GM21737 (cell line): ENCODE results near the gene DDAH1.
"Not testable (repeated sequence)": the region's sequence is repeated elsewhere in the genome, so short reads cannot be mapped to it uniquely, and the experiment has no call there.

Source experiments
- ATAC-seq: cut with Tn5 transposase; IDR thresholded peaks from one replicate; pipeline ENCODE4 v1.9.1; 2021; ENCODE audit warnings: mild to moderate bottlenecking, moderate library complexity; ENCODE audit not compliant: unreplicated experiment

DDAH1 gene

DNA sequence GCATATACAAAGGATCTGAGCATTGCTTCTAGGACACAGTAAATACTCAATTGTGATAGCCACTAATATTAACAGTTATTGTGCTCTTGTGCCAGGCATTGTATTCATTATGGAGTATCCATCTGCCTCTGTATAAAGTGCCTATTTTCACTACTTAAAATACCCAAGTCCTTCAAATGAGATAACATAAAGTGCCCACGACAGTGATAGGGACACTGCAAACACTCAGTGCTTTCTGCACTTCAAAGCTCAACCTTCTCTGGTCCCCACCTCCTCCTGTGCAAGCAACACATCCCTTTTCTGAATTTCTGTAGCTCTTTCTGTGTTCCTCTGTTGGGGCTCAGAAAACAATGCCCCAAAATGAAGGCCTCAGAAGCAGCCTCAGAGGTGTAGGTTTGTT is 6.6 kb upstream of the DDAH1 start:
- no peak for ATAC-seq

DNA sequence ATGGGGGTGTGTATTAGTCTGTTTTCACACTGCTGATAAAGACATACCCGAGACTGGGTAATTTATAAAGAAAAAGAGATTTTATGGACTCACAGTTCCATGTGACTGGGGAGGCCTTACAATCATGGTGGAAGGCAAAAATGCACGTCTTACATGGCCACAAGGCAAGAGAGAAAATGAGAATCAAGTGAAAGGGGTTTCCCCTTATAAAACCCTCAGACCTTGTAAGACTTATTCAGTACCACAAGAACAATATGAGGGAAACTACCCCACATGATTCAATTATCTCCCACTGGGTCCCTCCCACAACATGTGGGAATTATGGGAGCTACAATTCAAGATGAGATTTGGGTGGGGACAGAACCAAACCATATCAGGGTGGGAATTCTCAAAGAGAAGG is 5.2 kb upstream of the DDAH1 start:
- ATAC-seq: not testable (repeated sequence)

DNA sequence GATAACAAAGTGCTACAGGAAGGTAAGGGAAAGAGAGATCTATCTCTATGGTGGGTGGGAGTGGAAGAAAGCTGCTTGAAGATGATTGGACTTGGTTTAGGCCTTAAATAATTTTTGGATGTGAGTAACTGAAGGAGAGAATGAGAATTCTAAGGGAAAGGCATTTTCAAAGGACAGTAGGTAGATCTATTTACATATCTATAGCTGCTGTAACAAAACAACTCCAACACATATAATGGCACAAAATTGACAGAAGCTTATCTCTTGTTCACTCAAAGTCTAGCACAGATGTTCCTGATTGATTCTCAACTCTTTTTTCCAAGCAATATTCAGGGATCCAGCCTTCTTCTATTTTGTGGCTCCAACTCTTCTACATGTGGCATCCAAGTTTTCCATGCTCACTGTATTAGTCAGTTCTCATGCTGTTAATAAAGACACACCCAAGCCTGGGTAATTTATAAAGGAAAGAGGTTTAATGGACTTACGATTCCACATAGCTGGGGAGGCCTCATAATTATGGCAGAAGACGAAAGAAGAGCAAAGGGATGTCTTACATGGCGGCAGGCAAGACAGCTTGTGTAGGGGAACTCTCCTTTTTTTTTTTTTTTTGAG is 3.1 kb upstream of the DDAH1 start:
- no peak for ATAC-seq

DNA sequence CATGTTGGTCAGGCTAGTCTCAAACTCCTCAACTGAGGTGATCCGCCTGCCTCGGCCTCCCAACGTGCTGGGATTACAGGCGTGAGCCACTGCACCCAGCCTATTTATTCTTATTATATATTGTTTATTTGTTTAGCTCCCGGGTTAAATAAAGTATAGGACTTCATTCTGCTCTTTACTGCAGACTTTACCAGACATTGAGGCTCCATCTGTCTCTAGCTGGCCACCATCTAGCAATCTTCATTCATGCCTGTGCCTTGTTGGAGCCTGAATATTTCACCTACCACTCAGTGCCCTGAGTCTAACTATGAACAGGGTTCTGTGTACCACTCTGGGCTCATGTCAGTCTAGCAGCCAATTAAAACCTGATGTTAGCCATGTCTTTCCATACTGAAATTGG is 2.1 kb upstream of the DDAH1 start:
- ATAC-seq: no peak

DNA sequence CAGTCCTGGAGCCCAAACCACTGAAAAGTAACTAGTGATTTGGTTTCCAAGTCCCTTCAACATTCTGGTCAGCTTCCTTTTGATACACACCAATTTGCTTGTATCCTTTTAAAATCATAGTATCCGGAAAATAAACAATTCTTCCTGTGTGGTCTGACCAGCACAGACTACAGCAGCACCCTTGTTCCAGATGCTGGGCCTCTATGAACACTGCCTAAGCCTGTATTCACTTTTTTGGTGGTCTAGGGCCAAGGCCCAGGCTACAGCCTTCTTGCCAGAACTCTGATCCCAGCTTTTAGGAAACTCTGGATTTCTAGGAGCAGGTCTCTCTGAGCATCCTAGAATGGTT is 801 bp upstream of the DDAH1 start:
- no peak for ATAC-seq

DNA sequence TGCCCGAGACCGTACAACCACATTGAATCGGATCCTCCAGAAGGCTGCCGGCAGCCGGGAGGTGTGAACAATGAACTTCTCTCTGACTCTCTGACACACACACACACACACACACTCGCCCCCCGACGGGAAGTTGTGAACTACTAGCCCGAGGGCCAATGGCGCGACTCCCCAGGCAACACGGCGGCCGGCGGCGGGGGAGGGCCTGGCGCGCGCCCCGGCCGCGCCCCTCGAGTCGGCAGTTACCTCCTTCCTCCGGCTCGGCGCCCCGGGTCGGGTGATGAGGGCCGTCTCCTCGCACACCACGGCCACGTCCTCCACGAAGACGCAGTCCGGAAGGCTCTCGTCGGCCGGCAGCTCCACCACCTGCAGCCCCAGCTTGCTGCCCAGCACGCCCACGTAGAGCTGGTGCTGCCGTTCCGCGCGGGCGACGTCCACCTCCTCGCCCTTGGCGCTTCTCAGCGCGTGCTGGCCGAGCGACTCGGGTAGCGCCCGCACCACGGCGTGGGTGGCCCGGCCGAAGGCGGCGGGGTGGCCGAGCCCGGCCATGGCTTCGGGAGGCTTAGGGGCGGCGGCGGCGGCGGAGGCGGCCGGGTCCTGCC is 361 bp downstream of the DDAH1 start:
- no peak for ATAC-seq

DNA sequence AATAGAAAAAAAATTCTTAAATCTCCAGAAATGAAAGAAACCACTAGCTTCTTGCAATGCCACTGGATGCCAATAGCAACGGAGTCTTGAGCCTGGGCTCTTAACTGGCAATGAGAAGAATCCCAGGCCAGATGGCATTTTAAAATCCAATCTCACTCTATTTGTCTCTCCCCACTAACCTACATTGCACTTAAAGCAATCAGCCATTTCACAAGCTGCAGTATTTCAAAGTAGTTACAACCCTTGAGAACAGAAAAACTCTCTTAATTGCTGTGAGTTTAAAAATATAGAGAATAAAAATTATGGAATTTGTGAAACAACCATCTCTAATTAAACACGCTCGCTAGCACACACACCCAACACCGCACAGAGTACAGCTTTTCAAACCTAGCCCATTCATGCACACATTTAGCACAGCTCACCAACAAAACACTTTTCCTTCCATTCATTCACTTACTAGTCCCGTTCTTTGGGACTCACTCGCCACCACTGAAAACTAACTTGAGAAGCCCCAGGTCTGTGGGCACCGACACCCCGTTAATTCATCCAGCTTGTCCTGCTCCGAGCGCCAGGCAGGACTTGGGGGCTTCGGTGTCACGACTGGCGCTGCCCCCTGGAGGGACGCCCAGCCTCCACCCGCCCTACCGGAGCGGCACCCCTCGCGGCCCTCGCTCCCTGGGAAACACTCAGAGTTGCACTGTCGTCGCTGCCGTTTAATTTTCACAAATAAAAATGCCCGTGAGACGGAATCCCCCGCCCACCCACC is 1.0 kb downstream of the DDAH1 start:
- no peak for ATAC-seq

DNA sequence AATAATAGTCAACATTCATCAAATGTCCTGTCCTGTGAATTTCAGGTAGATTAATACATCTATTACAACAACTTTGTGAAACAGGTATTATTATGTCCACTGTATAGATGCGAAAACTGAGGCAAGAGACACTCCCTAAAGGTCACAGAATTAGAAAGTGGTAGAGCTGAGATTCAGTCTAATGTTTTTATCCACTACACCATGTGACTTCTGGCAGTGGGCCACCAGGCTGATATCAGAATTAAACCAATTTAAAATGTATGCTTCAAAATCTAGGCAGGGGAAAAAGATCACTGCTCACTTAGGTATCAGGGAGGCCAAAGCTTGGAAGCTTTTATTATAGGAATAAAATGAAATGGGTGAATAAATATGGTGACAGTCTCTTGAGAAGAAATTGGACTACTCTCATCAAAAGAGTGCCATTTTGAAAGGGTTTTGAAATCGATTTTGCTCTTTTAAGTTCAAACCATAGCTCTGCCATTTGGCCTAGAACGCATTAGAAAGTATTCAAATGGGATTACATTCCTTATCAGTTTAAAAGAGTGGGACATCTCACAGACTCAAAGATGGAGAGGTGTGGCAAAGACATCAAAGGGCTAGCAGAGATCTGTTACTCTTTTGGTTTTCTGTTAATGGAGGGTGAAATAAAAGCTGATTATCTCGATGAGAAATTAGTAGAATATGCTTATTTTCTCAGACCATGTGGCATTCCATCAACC is 1.9 kb downstream of the DDAH1 start:
- ATAC-seq: no peak

DNA sequence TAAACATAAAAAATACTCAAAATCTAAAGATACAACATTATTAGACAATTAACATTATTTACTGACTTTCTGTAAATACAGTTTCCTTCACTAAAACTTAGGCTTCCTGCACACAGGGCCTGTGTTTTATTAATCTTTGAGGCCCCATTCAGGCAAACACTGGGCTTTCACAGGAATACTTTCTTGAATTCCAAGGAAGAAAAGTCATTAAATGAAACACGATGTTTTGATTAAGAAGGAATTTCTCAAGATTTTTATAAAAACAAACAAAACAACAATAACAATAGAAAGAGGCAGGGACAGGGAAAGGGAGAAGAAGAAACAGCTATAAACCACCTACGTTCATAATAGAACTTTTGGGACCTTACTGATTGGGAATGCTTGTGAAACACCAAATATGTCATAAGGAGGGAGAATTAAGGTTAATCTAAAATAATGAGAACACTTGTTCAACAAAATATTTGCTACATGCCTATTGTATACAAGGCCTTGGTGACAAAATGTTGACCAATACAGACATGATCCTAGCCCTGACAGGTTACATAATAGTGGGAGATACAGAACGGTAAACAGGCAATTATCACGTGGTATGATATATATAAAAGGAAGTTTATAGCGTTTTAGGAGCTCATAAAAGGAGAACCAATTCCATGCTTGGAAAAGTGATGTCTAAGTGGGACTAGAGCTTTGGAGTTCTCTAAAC is 3.6 kb downstream of the DDAH1 start:
- ATAC-seq: no peak

DNA sequence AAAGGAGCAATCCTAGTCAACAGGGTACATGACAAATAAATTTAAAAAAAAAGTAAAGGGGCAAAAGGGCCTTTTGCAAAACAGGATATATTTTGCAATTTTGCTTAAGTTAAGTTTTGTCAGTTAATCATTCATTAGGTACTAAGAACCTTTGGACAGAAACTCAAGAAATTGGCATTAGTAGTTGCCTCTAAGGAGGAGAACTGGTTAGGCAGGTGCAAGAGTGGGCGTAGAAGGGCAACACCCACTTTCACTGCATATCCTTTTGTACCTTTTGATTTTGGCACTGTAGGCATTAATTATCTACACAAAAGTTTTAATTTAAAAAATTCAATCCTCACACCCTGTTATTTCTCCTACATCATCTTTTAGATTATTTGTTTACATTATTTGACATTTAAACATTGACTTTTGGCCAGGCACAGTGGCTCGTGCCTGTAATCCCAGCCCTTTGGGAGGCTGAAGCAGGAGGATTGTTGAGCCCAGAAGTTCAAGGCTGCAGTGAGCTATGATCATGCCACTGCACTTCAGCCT is 4.3 kb downstream of the DDAH1 start:
- ATAC-seq: no peak

DNA sequence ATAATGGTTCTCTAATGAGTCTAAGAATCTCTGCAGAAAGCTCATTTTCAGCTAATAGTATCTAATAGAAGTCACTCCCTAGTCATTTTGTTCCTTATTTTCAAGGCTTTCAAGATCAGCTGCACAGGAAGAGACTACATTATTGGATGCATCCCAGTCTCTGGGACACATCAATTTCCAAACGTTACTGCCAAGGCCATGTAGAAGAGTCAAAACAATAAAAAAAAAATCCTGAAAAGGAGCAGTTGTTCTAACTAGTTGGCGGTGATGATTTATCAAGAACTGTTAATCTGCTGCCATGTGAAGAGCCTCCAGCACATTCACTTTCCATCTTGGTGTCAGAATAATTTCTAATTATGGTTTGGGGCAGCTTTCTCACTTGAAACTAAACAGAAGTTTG is 5.7 kb downstream of the DDAH1 start:
- ATAC-seq: no peak

DNA sequence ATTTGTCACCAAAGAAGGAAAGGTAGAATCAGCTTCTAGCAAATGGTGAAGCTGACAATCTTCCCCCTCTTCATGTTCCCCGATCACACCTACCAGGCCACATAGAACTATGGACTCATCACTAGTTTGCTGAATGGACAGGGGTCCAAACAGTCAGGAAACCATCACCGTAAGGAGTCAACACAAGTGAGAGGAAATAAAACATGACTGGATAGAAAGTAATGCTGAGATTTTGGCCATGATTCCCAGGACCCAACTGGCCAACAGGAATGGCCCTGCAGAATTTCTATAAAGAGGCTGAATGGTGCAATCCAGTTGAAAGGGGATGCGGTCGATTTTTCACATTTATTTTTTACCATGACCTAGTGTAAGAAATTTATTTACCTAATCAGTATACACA is 10.7 kb downstream of the DDAH1 start:
- ATAC-seq: no peak

DNA sequence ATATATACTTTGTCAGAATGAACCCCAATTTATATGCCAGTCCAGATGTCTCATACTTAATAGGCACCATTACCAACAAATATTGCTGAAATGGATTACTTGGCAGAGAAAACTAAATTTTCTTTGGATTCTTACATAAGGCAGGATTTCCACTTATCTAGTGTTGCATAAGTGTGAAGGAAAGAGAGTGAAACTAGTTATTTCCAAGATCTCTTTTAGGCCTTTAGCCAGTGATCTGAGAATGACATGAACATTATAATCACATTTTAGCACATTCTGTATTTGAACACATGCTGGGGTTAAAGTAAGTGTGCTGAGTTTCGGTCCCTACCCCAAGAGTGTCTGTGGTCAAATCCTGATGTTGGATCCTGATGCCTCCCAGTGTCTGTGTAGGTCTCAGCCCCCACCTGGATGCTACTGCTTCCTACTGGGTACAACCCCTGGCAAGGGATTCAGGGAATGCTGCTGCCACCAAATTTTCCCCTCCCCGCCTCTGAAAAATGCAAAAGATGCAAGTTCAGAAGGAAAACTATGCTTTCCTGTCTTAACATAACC is 11.2 kb downstream of the DDAH1 start:
- ATAC-seq: no peak

DNA sequence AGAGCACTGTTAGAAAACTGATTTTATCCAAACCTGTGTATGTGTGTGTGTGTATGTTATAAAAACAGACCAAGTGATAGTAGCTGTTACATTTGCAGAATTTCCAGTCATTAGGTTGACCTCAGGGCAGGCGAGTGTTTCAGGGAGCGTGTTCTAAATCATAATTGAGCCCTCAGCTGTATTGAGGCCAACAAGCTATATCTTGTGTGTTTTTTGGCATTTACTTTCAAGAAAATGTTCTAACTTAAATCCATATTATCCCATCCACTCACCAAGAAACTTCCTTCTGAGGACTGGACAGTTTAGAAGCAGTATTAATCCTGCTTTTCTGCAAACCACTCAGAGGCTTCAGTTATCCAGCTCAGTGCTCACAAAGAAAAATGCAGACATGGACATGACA is 12.0 kb downstream of the DDAH1 start:
- ATAC-seq: no peak

DNA sequence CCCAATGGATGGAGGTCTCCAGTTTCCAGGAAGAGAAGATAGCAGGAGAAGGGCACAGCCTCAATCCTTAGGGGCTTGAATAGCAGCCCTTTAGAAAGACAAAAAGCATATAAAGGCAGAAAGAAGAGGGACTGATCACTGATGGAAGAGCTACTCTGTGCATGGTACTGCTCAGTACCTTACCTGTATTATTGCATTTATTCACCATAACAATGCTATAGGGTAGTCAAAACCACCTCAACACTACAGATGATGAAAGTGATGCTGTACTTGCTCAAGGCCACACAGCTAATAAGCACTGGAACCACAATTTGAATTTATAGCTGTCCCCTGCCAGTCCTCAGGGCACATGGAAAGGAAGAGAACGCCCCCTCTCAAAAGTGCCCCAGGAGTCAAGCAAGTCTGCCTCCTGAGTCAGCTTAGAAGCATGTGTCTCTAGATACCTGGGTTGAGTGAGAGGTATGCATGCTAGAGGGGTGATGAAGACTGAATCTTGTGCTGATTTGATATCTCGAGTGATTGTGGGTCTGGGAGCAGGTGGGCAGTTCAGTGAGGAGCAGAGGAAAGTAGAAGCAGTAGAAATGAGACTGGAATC is 13.6 kb downstream of the DDAH1 start:
- no peak for ATAC-seq

DNA sequence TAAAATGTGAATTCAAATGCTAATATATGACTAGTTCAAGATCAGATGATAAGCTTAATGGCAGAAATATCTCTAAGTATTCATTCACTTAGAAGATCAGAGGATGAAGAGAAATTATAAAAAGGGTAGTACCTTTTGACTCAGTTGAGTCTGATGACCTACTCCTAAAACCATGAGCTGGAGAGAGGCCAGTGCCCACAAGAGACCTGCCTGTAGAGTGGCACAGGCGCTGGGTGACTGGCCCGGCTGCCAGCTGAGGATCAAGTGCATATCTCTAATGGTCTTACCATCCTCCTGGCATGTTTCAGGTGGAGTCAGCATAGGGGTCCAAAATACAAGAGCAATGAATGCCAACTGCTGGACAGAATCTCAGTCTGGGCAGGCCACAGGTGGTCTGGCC is 14.1 kb downstream of the DDAH1 start:
- no peak for ATAC-seq

DNA sequence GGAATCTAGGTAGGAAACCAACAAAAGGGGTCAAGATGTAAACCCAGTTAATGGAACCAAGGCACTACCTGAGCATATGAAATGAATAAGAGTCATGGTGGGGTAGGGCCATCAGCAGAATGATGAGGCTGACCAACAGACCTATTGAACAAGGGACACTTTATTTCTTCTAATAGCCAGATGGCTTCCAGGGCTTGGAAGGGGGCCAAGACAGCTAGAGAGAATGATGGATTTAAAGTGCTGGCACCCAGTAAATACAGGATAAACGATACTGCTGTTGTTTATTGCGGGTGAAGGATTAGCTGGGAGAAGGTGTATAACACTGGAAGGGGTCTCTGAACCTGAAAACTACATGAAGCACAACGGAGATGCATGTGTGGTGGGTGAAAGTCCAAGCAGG is 15.6 kb downstream of the DDAH1 start:
- ATAC-seq: no peak

DNA sequence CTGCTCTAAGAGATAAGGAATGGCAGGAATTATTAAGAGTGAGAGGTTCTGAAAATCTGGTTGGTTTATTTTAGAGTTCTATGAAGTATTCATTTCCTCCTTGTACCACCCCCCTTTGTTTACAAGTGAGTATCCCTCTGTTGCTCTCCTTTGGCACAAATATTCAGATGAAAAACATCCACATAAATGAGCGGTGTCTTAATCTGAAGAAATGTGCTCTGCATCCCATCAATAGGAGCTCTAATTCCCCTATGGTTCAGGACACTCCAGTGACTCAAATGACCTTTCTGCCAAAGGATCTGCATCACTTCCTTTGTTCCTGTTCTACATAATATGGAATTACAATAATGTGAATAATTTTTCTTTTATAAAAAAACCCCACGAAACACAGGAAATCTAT is 16.6 kb downstream of the DDAH1 start:
- no peak for ATAC-seq

DNA sequence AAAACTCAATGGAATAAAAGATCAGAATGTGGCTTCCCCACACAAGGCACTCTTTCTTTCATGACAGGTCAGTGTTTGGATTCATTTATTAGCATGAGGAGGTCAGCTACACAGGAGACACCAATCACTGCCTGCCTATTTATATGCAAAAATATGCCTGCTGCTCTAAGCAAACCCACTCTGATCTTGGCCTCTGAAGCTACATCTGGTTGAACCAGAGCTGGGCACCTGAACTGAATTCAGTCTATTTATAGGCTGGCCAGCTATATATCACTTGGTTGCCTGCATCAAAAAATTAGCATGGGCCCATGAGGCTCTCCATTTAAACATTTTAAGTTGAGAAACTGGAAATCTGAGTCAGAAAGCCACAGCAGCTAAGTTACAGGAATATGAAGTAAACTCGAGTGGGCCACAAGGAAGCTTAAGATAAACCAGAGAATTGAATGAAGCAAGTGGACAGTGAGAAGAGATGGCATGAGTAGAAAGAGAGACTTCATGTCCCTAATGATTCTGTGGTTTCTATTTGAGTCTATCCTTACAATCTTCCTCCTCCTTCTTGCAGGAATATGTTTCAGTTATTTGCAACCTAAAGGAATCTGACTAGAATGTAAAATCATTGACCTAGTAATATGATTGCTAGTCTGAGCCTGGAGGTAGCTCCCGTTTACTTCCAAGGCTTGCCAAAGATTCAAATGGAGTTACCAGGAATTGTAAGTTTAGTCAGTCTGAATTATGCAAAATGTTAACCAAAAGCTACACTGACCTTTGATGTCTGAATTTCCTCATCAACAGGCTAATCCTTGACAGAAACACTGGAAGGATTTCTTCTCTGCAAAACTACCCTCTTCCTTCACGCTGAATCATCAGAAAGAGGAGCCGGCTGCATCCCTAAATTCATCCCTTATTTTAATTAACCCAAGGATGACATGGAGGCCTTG is 17.7 kb downstream of the DDAH1 start:
- no peak for ATAC-seq
